HCT116 (cell line): ENCODE measurements around the gene SEMA4C. TPM values are rescaled to one million over a fixed set of nuclear protein-coding genes. Genes with fewer than 3 reads are reported as not detected.

Source experiments
- ATAC-seq: fragments of 200-7000 bp; cut with Tn5 transposase; 2 replicates; pipeline ENCODE4 v1.9.1; 2020; ENCODE audit warnings: mild to moderate bottlenecking, moderate library complexity
- BruUV-seq: library from RNA; stranded (reverse); fragments of 400-500 nt; replicated peaks from 2 replicates; lab custom pipeline; 2021; lab: Mats Ljungman, UMichigan
- CTCF ChIA-PET: fragments of 300-600 bp; sonication (Branson Sonifier 250); formaldehyde crosslinking; loops from one replicate; lab custom pipeline; 2021; ENCODE audit warnings: antibody characterized with exemption; lab: Charles Lee
- POLR2A ChIA-PET: fragments of 300-600, 350-600 bp; sonication (Branson Sonifier 250); formaldehyde crosslinking; loops from one replicate; lab custom pipeline; 2021; ENCODE audit warnings: antibody characterized with exemption; lab: Charles Lee
- RAD21 ChIA-PET, 2 experiments: fragments of 300-600 bp; sonication (Branson Sonifier 250); formaldehyde crosslinking; loops; one replicate each; lab custom pipeline; 2023; ENCODE audit warnings: low total read pairs in 2 of 2; ENCODE audit not compliant: uncharacterized antibody in 2 of 2, unreplicated experiment in 2 of 2, low non-redundant PET in 1 of 2; lab: Charles Lee
- DNase-seq: peaks from one replicate; pipeline ENCODE4 v3.0.0-alpha.2; 2010; ENCODE audit warnings: low read depth, low spot score
- H2AFZ ChIP-seq: fragments of 200-600 bp; shearing (Covaris generic), sonication (generic); 2 replicates; pipeline ENCODE4 v1.6.1; 2017; ENCODE audit warnings: low read depth, mixed run types, mixed read lengths, antibody characterized with exemption, low read length; ENCODE audit not compliant: poor library complexity, severe bottlenecking
- H3K27ac ChIP-seq: 2 replicates; pipeline ENCODE4 v1.5.1; 2012; ENCODE audit warnings: low read depth, low read length
- H3K27me3 ChIP-seq: fragments of 200-600 bp; sonication (generic); 2 replicates; pipeline ENCODE4 v1.6.1; 2016; ENCODE audit warnings: mixed run types, low read length, mixed read lengths; ENCODE audit not compliant: insufficient read depth
- H3K36me3 ChIP-seq, 2 experiments: fragments of 200-500 bp in 1 of 2; fragments of 200-600 bp in 1 of 2; sonication (Bioruptor generic) in 1 of 2; sonication (generic) in 1 of 2; 2 replicates each; pipeline versions ENCODE4 v1.5.1 to v1.6.1; 2014 to 2016; ENCODE audit warnings: low read length in 2 of 2, inconsistent platforms in 1 of 2, mixed read lengths in 1 of 2, mixed run types in 1 of 2; ENCODE audit not compliant: insufficient read depth in 2 of 2, control insufficient read depth in 1 of 2
- H3K4me1 ChIP-seq, 2 experiments: fragments of 200-600 bp in 1 of 2; sonication (generic) in 1 of 2; 2 replicates each; pipeline versions ENCODE4 v1.5.1 to v1.6.1; 2012 to 2017; ENCODE audit warnings: low read length in 2 of 2, inconsistent platforms in 1 of 2, mild to moderate bottlenecking in 1 of 2, mixed read lengths in 1 of 2, mixed run types in 1 of 2, moderate library complexity in 1 of 2; ENCODE audit not compliant: insufficient read depth in 2 of 2, control insufficient read depth in 1 of 2
- H3K4me2 ChIP-seq: fragments of 200-600 bp; sonication (generic); 2 replicates; pipeline ENCODE4 v1.6.1; 2017; ENCODE audit warnings: mixed run types, low read length, mixed read lengths
- H3K4me3 ChIP-seq, 2 experiments: fragments of 200-600 bp in 1 of 2; sonication (generic) in 1 of 2; replicated peaks in 1 of 2; 2 replicates each; pipeline ENCODE4 v1.5.1; 2011 to 2016; ENCODE audit warnings: low read length in 2 of 2, control low read depth in 1 of 2, low read depth in 1 of 2, mild to moderate bottlenecking in 1 of 2, mixed read lengths in 1 of 2, mixed run types in 1 of 2
- H3K79me2 ChIP-seq: fragments of 200-600 bp; sonication (generic); 2 replicates; pipeline ENCODE4 v1.6.1; 2017; ENCODE audit warnings: mild to moderate bottlenecking, mixed run types, low read length, moderate library complexity, mixed read lengths; ENCODE audit not compliant: insufficient read depth
- H3K9ac ChIP-seq: fragments of 200-600 bp; sonication (generic); 2 replicates; pipeline ENCODE4 v1.6.1; 2016; ENCODE audit warnings: low read length, mixed read lengths
- H3K9me2 ChIP-seq: fragments of 200-600 bp; sonication (generic), shearing (Covaris generic); 2 replicates; pipeline ENCODE4 v1.6.1; 2017; ENCODE audit warnings: mixed run types, mild to moderate bottlenecking, moderate library complexity; ENCODE audit not compliant: insufficient read depth
- H3K9me3 ChIP-seq, 2 experiments: fragments of 200-500 bp in 1 of 2; fragments of 200-600 bp in 1 of 2; sonication (Bioruptor generic) in 1 of 2; sonication (generic) in 1 of 2; 2 replicates each; pipeline ENCODE4 v1.6.1; 2014 to 2017; ENCODE audit warnings: low read length in 2 of 2, mixed read lengths in 2 of 2, inconsistent platforms in 1 of 2, low read depth in 1 of 2, mild to moderate bottlenecking in 1 of 2, mixed run types in 1 of 2, moderate library complexity in 1 of 2; ENCODE audit not compliant: control insufficient read depth in 1 of 2, insufficient read depth in 1 of 2
- H4K20me1 ChIP-seq: fragments of 200-600 bp; sonication (generic), shearing (Covaris generic); 2 replicates; pipeline ENCODE4 v1.6.1; 2017; ENCODE audit warnings: mixed run types, mild to moderate bottlenecking, moderate library complexity; ENCODE audit not compliant: insufficient read depth
- CBX3 ChIP-seq: IDR thresholded peaks from 2 replicates; pipeline ENCODE4 v1.6.1; 2012; ENCODE audit warnings: low read depth
- CEBPB ChIP-seq: IDR thresholded peaks from 2 replicates; pipeline ENCODE4 v1.6.1; 2012; ENCODE audit warnings: low read depth
- EGR1 ChIP-seq: IDR thresholded peaks from 2 replicates; pipeline ENCODE4 v1.6.1; 2012; ENCODE audit warnings: low read depth
- ELF1 ChIP-seq: IDR thresholded peaks from 2 replicates; pipeline ENCODE4 v1.6.1; 2012; ENCODE audit warnings: low read depth, borderline replicate concordance
- EZH2phosphoT487 ChIP-seq: fragments of 200-600 bp; IDR thresholded peaks from 2 replicates; pipeline ENCODE4 v1.6.1; 2018; ENCODE audit warnings: antibody characterized with exemption, borderline replicate concordance
- FOSL1 ChIP-seq: IDR thresholded peaks from 2 replicates; pipeline ENCODE4 v1.6.1; 2012; ENCODE audit warnings: low read depth
- JUND ChIP-seq: IDR thresholded peaks from 2 replicates; pipeline ENCODE4 v1.6.1; 2012
- POLR2AphosphoS5 ChIP-seq: IDR thresholded peaks from 2 replicates; pipeline ENCODE4 v1.6.1; 2011; ENCODE audit warnings: mild to moderate bottlenecking, low read depth, low read length, moderate library complexity
- RAD21 ChIP-seq: IDR thresholded peaks from 2 replicates; pipeline ENCODE4 v1.6.1; 2012; ENCODE audit warnings: low read depth, mild to moderate bottlenecking
- SP1 ChIP-seq: IDR thresholded peaks from 2 replicates; pipeline ENCODE4 v1.6.1; 2012; ENCODE audit warnings: low read depth
- SRF ChIP-seq: IDR thresholded peaks from 2 replicates; pipeline ENCODE4 v1.6.1; 2012; ENCODE audit warnings: low read depth
- TCF7L2 ChIP-seq: IDR thresholded peaks from 2 replicates; pipeline ENCODE4 v1.7.0; 2011; ENCODE audit warnings: borderline replicate concordance, inconsistent platforms; ENCODE audit not compliant: insufficient read depth, insufficient read length; ENCODE audit errors: extremely low read depth
- YY1 ChIP-seq: IDR thresholded peaks from 2 replicates; pipeline ENCODE4 v1.6.1; 2011; ENCODE audit warnings: low read length, low read depth, moderate library complexity, mild to moderate bottlenecking; ENCODE audit not compliant: insufficient replicate concordance; ENCODE audit errors: extremely low read depth
- ZFX ChIP-seq: fragments of 450-650 bp; IDR thresholded peaks from 2 replicates; pipeline ENCODE4 v1.6.1; 2017
- intact Hi-C: fragments of 100-400 bp; cut with micrococcal nuclease; formaldehyde crosslinking; loops from 2 replicates; pipeline ENCODE4 v1.10.0; 2022
- total RNA-seq: library from RNA; stranded (reverse); gene quantifications from one replicate; pipeline ENCODE4 v1.2.1, GENCODE V29; 2021; ENCODE audit not compliant: unreplicated experiment
- TF ChIP-seq, protein P1 (sequence below): IDR thresholded peaks from 2 replicates; pipeline ENCODE4 v1.6.1; 2012; ENCODE audit warnings: low read depth
- TF ChIP-seq, protein P2 (sequence below), 3 experiments: fragments of 200-600 bp in 1 of 3; sonication (generic) in 1 of 3; IDR thresholded peaks in 2 of 3; conservative IDR thresholded peaks in 1 of 3; 2 replicates each; pipeline ENCODE4 v1.5.1; 2012 to 2017; ENCODE audit warnings: low read depth in 2 of 3, low read length in 2 of 3, antibody characterized with exemption in 1 of 3, borderline replicate concordance in 1 of 3, control low read depth in 1 of 3, mild to moderate bottlenecking in 1 of 3, mixed read lengths in 1 of 3, mixed run types in 1 of 3, moderate library complexity in 1 of 3; ENCODE audit not compliant: insufficient read depth in 1 of 3
- TF ChIP-seq, protein P3 (sequence below): IDR thresholded peaks from 2 replicates; pipeline ENCODE4 v1.6.1; 2011; ENCODE audit warnings: mild to moderate bottlenecking, low read length, moderate library complexity; ENCODE audit not compliant: insufficient replicate concordance; ENCODE audit errors: extremely low read depth

The SEMA4C gene
- total RNA-seq, 1 experiment from 2014 or later: 25.4 TPM

DNA sequence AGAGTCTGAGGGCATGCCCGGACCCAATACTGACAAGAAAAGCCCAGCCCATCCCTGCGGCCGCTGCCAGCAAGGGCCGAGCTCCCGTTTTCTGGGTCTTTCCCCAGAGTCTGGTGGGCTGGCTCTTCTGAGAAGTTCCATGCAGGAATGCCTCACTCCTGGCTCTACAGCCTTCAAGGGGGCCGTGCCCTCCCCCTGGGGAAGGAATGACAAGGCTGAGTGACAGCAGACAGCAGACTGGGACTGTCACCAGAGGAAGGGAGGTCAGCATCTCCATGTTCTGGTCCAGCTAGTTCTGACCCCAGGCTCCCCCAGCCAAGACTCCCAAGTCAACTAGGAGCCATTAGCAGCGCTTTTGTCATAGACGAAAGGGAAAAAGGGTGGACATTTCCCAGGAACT, 13.0 kb upstream of the SEMA4C start:
- Histone ChIP-seq H3K36me3 (no peaks in the 10 kb centered on the region), H3K27me3 (no peaks in the 10 kb centered on the region), H3K79me2 (no peaks in the 10 kb centered on the region), H3K4me3 (no peak overlapping the region), H3K27ac (no peak overlapping the region), H3K4me2 (no peak overlapping the region), H4K20me1 (no peaks in the 10 kb centered on the region), H3K9me3 (no peaks in the 10 kb centered on the region), H3K4me1 (peaks cover 0 to 8% of the 10 kb centered on the region in 2 experiments; a peak in 1 of 4 replicates), H2AFZ (no peak overlapping the region), H3K9me2 (no peaks in the 10 kb centered on the region), H3K9ac (no peak overlapping the region)
- ATAC-seq (no peak), DNase-seq (no peak)
- ChIA-PET CTCF (no interaction called here), RAD21 (no interaction called here), POLR2A (no interaction called here)
- TF ChIP-seq, protein P1, sequence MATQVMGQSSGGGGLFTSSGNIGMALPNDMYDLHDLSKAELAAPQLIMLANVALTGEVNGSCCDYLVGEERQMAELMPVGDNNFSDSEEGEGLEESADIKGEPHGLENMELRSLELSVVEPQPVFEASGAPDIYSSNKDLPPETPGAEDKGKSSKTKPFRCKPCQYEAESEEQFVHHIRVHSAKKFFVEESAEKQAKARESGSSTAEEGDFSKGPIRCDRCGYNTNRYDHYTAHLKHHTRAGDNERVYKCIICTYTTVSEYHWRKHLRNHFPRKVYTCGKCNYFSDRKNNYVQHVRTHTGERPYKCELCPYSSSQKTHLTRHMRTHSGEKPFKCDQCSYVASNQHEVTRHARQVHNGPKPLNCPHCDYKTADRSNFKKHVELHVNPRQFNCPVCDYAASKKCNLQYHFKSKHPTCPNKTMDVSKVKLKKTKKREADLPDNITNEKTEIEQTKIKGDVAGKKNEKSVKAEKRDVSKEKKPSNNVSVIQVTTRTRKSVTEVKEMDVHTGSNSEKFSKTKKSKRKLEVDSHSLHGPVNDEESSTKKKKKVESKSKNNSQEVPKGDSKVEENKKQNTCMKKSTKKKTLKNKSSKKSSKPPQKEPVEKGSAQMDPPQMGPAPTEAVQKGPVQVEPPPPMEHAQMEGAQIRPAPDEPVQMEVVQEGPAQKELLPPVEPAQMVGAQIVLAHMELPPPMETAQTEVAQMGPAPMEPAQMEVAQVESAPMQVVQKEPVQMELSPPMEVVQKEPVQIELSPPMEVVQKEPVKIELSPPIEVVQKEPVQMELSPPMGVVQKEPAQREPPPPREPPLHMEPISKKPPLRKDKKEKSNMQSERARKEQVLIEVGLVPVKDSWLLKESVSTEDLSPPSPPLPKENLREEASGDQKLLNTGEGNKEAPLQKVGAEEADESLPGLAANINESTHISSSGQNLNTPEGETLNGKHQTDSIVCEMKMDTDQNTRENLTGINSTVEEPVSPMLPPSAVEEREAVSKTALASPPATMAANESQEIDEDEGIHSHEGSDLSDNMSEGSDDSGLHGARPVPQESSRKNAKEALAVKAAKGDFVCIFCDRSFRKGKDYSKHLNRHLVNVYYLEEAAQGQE: no peak
- no peak for TF ChIP-seq FOSL1
- no peak for TF ChIP-seq CEBPB
- no peak for TF ChIP-seq CBX3
- no peak for TF ChIP-seq TCF7L2
- TF ChIP-seq RAD21: no peak
- no peak for TF ChIP-seq SP1
- TF ChIP-seq YY1: no peak
- TF ChIP-seq, protein P2, sequence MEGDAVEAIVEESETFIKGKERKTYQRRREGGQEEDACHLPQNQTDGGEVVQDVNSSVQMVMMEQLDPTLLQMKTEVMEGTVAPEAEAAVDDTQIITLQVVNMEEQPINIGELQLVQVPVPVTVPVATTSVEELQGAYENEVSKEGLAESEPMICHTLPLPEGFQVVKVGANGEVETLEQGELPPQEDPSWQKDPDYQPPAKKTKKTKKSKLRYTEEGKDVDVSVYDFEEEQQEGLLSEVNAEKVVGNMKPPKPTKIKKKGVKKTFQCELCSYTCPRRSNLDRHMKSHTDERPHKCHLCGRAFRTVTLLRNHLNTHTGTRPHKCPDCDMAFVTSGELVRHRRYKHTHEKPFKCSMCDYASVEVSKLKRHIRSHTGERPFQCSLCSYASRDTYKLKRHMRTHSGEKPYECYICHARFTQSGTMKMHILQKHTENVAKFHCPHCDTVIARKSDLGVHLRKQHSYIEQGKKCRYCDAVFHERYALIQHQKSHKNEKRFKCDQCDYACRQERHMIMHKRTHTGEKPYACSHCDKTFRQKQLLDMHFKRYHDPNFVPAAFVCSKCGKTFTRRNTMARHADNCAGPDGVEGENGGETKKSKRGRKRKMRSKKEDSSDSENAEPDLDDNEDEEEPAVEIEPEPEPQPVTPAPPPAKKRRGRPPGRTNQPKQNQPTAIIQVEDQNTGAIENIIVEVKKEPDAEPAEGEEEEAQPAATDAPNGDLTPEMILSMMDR (IDR thresholded peaks at IDR 0.05 in 2 of 3, conservative IDR thresholded peaks at IDR 0.05 in 1 of 3; ENCODE audit: borderline replicate concordance in 1 of 3, insufficient read depth in 1 of 3, low read depth in 2 of 3, low read length in 2 of 3): no peak
- no peak for TF ChIP-seq SRF
- no peak for TF ChIP-seq ZFX
- TF ChIP-seq EZH2phosphoT487: no peak
- no peak for TF ChIP-seq ELF1
- no peak for TF ChIP-seq EGR1
- TF ChIP-seq, protein P3, sequence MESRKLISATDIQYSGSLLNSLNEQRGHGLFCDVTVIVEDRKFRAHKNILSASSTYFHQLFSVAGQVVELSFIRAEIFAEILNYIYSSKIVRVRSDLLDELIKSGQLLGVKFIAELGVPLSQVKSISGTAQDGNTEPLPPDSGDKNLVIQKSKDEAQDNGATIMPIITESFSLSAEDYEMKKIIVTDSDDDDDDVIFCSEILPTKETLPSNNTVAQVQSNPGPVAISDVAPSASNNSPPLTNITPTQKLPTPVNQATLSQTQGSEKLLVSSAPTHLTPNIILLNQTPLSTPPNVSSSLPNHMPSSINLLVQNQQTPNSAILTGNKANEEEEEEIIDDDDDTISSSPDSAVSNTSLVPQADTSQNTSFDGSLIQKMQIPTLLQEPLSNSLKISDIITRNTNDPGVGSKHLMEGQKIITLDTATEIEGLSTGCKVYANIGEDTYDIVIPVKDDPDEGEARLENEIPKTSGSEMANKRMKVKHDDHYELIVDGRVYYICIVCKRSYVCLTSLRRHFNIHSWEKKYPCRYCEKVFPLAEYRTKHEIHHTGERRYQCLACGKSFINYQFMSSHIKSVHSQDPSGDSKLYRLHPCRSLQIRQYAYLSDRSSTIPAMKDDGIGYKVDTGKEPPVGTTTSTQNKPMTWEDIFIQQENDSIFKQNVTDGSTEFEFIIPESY: no peak
- TF ChIP-seq POLR2AphosphoS5: no peak
- no peak for TF ChIP-seq JUND
- intact Hi-C loops: no loop called here
- BruUV-seq: no TSS peak
